ENCODE measurements around the gene HIP1R. TPM values are rescaled to one million over a fixed set of nuclear protein-coding genes. Genes with fewer than 3 reads are reported as not detected.

HIP1R gene
- total and polyA plus RNA-seq, 2 of the 13 experiments (the other 11 are each of a cell fraction or from before 2014, with no cell fraction given), result 18.4 to 25.5 TPM

- TF ChIP-seq RXRB (CRISPR knock-in tag; IDR thresholded peaks at IDR 0.05; ENCODE audit: borderline replicate concordance) (0 out of 2 replicates have a peak, but pooled peaks have one; percentile 8), FOSL1 (CRISPR knock-in tag; IDR thresholded peaks at IDR 0.05; ENCODE audit: borderline replicate concordance) (no peak), PCBP1 (IDR thresholded peaks at IDR 0.05; ENCODE audit: borderline replicate concordance, low read depth, low read length) (no peak), KLF11 (CRISPR knock-in tag; IDR thresholded peaks at IDR 0.05) (no peak), REPIN1 (CRISPR knock-in tag; IDR thresholded peaks at IDR 0.05; ENCODE audit: borderline replicate concordance, low read depth) (no peak), DMAP1 (CRISPR knock-in tag; IDR thresholded peaks at IDR 0.05) (no peak), FOXK1 (CRISPR knock-in tag; IDR thresholded peaks at IDR 0.05; ENCODE audit: borderline replicate concordance, low read depth) (no peak), ATRX (CRISPR knock-in tag; IDR thresholded peaks at IDR 0.05; ENCODE audit: borderline replicate concordance) (no peak), GATAD2A (CRISPR knock-in tag; IDR thresholded peaks at IDR 0.05) (peak; percentile 40), RAD51 (IDR thresholded peaks at IDR 0.05; ENCODE audit: borderline replicate concordance) (peak; percentile 37; the same call in 1 of the 2 replicates), THAP7 (CRISPR knock-in tag; IDR thresholded peaks at IDR 0.05) (no peak), HHEX (CRISPR knock-in tag; IDR thresholded peaks at IDR 0.05) (no peak), ZNF343 (CRISPR knock-in tag; IDR thresholded peaks at IDR 0.05) (no peak), SIN3B (IDR thresholded peaks at IDR 0.05; ENCODE audit: low read length) (no peak), PAXIP1 (CRISPR knock-in tag; conservative IDR thresholded peaks at IDR 0.05) (peak; percentile 16; the same call in 1 of the 2 replicates), ZFP82 (CRISPR knock-in tag; IDR thresholded peaks at IDR 0.05; ENCODE audit: borderline replicate concordance) (no peak), POLR2AphosphoS2 (IDR thresholded peaks at IDR 0.05; ENCODE audit: low read depth, low read length) (no peak), HMGA1 (CRISPR knock-in tag; conservative IDR thresholded peaks at IDR 0.05) (no peak), ZNF572 (CRISPR knock-in tag; IDR thresholded peaks at IDR 0.05) (no peak), ZBTB20 (CRISPR knock-in tag; IDR thresholded peaks at IDR 0.05; ENCODE audit: borderline replicate concordance, low read depth) (0 out of 2 replicates have a peak, but pooled peaks have one; percentile 22), ZNF552 (CRISPR knock-in tag; IDR thresholded peaks at IDR 0.05; ENCODE audit: borderline replicate concordance) (no peak), ATF1 (CRISPR knock-in tag; IDR thresholded peaks at IDR 0.05) (peak; percentile 96), THAP8 (CRISPR knock-in tag; IDR thresholded peaks at IDR 0.05; ENCODE audit: borderline replicate concordance) (no peak), NFE2L2 (IDR thresholded peaks at IDR 0.05; ENCODE audit: low read length) (no peak), NR2C2 (CRISPR knock-in tag; IDR thresholded peaks at IDR 0.05; ENCODE audit: borderline replicate concordance) (no peak)
These were observed 60.7 kb downstream of the HIP1R start, which contains the start of gene VPS37B (continued) for GRCh38 chr12:122895704-122896636.

Measured in HepG2 (cell line).